Parathyroid adenoma (tissue), 2 donors: Measurements from ENCODE around the gene TGFB2.

Source experiments
- H2AFZ ChIP-seq: fragments of 300-600 bp; sonication (generic); one replicate; pipeline ENCODE4 v1.7.0; 2017; ENCODE audit warnings: antibody characterized with exemption, mild to moderate bottlenecking
- H3K27ac ChIP-seq: fragments of 300-600 bp; sonication (generic); one replicate; pipeline ENCODE4 v1.7.0; 2017
- H3K27me3 ChIP-seq: fragments of 300-600 bp; sonication (generic); one replicate; pipeline ENCODE4 v1.7.0; 2017; ENCODE audit warnings: low read length; ENCODE audit not compliant: control insufficient read depth, insufficient read depth
- H3K36me3 ChIP-seq: fragments of 300-600 bp; sonication (generic); one replicate; pipeline ENCODE4 v1.7.0; 2017; ENCODE audit warnings: low read length; ENCODE audit not compliant: control insufficient read depth, insufficient read depth
- H3K4me1 ChIP-seq: fragments of 300-600 bp; sonication (generic); one replicate; pipeline ENCODE4 v1.7.0; 2017; ENCODE audit warnings: control low read depth
- H3K4me2 ChIP-seq: fragments of 300-600 bp; sonication (generic); one replicate; pipeline ENCODE4 v1.7.0; 2017; ENCODE audit warnings: low read length
- H3K4me3 ChIP-seq: fragments of 300-600 bp; sonication (generic); one replicate; pipeline ENCODE4 v1.7.0; 2017; ENCODE audit warnings: low read depth, low read length
- H3K79me2 ChIP-seq: fragments of 300-600 bp; sonication (generic); one replicate; pipeline ENCODE4 v1.7.0; 2017; ENCODE audit warnings: control low read depth
- H3K9ac ChIP-seq: fragments of 300-600 bp; sonication (generic); one replicate; pipeline ENCODE4 v1.7.0; 2017; ENCODE audit warnings: mild to moderate bottlenecking
- H3K9me3 ChIP-seq: fragments of 300-600 bp; sonication (generic); one replicate; pipeline ENCODE4 v1.7.0; 2017; ENCODE audit warnings: low read length; ENCODE audit not compliant: control insufficient read depth
- TF ChIP-seq, protein P1 (sequence below): fragments of 300-600 bp; sonication (generic); IDR thresholded peaks from one replicate; pipeline ENCODE4 v1.7.0; 2017; ENCODE audit warnings: antibody characterized with exemption, mild to moderate bottlenecking
- donor health status: primary hyperparathyroidism.

The TGFB2 gene

DNA sequence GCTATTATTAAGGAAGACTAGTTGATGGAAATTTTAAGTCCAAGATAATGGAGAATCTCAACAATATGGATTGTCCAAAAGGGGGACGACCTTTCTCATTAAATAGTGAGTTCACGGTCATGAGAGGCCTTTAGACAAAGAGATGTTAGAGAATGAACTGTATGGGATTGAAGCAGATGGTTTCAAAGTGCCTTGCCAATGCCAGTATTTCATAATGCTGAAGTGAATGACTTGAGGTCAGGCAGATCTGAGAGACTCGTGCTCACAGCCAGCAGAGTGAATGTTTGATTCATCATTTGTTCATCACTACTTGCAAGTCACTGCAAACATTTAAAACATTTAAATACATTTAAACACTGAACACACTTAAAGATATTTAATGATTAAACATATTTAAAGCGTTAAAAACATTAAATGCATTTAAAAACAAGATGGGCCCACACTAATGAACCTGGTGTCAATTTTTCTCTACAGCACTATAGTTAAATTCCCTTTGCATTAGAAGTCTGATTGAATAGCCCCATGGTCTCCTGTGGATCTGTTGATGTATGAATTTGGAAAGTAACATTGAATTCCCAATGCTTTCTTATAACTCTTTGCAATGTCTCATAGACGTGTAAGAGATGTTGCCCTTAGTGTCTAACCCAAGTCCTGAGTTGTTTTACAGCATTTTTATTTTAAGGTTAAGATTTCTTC is 80.7 kb downstream of the TGFB2 start:
- Histone ChIP-seq H2AFZ (no peak overlapping the region), H3K9me3 (no peaks in the 10 kb centered on the region), H3K4me1 (no peaks in the 10 kb centered on the region), H3K79me2 (no peaks in the 10 kb centered on the region), H3K9ac (no peak overlapping the region), H3K27ac (no peak overlapping the region), H3K4me3 (no peak overlapping the region), H3K4me2 (no peak overlapping the region), H3K36me3 (no peaks in the 10 kb centered on the region), H3K27me3 (no peaks in the 10 kb centered on the region)
- TF ChIP-seq, protein P1, sequence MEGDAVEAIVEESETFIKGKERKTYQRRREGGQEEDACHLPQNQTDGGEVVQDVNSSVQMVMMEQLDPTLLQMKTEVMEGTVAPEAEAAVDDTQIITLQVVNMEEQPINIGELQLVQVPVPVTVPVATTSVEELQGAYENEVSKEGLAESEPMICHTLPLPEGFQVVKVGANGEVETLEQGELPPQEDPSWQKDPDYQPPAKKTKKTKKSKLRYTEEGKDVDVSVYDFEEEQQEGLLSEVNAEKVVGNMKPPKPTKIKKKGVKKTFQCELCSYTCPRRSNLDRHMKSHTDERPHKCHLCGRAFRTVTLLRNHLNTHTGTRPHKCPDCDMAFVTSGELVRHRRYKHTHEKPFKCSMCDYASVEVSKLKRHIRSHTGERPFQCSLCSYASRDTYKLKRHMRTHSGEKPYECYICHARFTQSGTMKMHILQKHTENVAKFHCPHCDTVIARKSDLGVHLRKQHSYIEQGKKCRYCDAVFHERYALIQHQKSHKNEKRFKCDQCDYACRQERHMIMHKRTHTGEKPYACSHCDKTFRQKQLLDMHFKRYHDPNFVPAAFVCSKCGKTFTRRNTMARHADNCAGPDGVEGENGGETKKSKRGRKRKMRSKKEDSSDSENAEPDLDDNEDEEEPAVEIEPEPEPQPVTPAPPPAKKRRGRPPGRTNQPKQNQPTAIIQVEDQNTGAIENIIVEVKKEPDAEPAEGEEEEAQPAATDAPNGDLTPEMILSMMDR = no peak

GRCh38 chr1:218426343-218426657 is 81.2 kb downstream of the TGFB2 start:
- TF ChIP-seq, protein P1 = no peak
- Histone ChIP-seq H3K27me3 (no peaks in the 10 kb centered on the region), H2AFZ (no peak overlapping the region), H3K9ac (no peak overlapping the region), H3K9me3 (no peaks in the 10 kb centered on the region), H3K36me3 (no peaks in the 10 kb centered on the region), H3K79me2 (no peaks in the 10 kb centered on the region), H3K4me1 (no peaks in the 10 kb centered on the region), H3K4me3 (no peak overlapping the region), H3K4me2 (no peak overlapping the region), H3K27ac (no peak overlapping the region)

- no peak overlapping the region for H3K9ac ChIP-seq
- no peak overlapping the region for H2AFZ ChIP-seq
- H3K4me3 ChIP-seq = no peak overlapping the region
- no peak overlapping the region for H3K4me2 ChIP-seq
- no peak overlapping the region for H3K27ac ChIP-seq
- H3K9me3 ChIP-seq = no peaks in the 10 kb centered on the region
- H3K79me2 ChIP-seq = no peaks in the 10 kb centered on the region
- H3K4me1 ChIP-seq = no peaks in the 10 kb centered on the region
- no peaks in the 10 kb centered on the region for H3K36me3 ChIP-seq
- TF ChIP-seq, protein P1 = no peak
- H3K27me3 ChIP-seq = no peaks in the 10 kb centered on the region
Measured at GRCh38 chr1:218429301-218429700, 84.2 kb downstream of the TGFB2 start.

- no peaks in the 10 kb centered on the region for H3K4me1 ChIP-seq
- no peak overlapping the region for H3K27ac ChIP-seq
- H3K79me2 ChIP-seq = no peaks in the 10 kb centered on the region
- no peak overlapping the region for H3K4me3 ChIP-seq
- H3K9ac ChIP-seq = no peak overlapping the region
- no peaks in the 10 kb centered on the region for H3K27me3 ChIP-seq
- H2AFZ ChIP-seq = no peak overlapping the region
- H3K4me2 ChIP-seq = no peak overlapping the region
- TF ChIP-seq, protein P1 = no peak
- H3K9me3 ChIP-seq = no peaks in the 10 kb centered on the region
- no peaks in the 10 kb centered on the region for H3K36me3 ChIP-seq
Measured at GRCh38 chr1:218430346-218430745, 85.2 kb downstream of the TGFB2 start.

- Histone ChIP-seq H3K36me3 (no peaks in the 10 kb centered on the region), H3K9ac (no peak overlapping the region), H2AFZ (no peak overlapping the region), H3K4me2 (no peak overlapping the region), H3K27ac (no peak overlapping the region), H3K79me2 (no peaks in the 10 kb centered on the region), H3K4me3 (no peak overlapping the region), H3K4me1 (no peaks in the 10 kb centered on the region), H3K9me3 (no peaks in the 10 kb centered on the region), H3K27me3 (no peaks in the 10 kb centered on the region)
- TF ChIP-seq, protein P1 = no peak
Measured at GRCh38 chr1:218430822-218431221, 85.7 kb downstream of the TGFB2 start.
